Measurements from ENCODE around the gene FGGY. TPM values are rescaled to one million over a fixed set of nuclear protein-coding genes. Genes with fewer than 3 reads are reported as not detected.

Gene FGGY
- total RNA-seq, 1 donor from 2014 or later: 52.2 TPM

DNA sequence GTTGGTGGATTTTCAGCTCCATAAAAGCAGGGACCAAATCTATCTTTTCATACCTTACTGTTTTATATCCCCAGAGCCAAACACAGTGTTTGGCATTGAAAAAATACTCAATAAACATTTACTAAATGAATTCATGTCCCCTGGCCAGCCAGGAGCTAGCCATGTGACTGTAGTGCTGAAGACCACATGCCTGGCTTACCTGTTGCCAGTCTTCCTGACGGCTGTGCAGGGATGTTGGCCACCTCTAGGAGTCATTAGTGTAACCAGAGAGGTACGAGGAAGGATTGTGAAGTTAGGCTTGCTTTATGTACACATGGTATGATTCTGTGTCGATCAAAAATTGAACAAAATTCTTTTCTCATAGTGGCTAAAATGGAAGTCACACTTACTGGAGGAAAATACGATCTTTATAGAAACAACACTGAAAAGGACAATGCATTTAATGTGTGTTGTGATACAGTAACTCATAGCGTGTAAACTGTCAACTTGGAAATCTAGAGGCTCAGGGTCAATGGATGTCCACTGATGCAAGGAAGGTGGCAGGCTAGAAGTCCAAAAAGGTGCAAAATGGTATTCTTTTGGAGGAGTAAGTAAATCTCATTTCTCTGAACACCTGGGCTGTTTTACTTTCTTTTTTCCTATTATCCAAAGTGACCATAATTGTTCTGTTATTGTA is 60.9 kb downstream of the FGGY start:
- Histone ChIP-seq H3K27ac (ENCODE audit: low read depth, low read length) (no peak overlapping the region), H3K4me1 (ENCODE audit: control insufficient read depth in 3 of 3, insufficient read depth in 3 of 3, low read length in 3 of 3) (peaks cover 7 to 11% (median 8%) of the 10 kb centered on the region in 3 donors), H3K36me3 (ENCODE audit: control insufficient read depth in 3 of 3, insufficient read depth in 3 of 3, low read length in 3 of 3) (no peaks in the 10 kb centered on the region), H3K27me3 (ENCODE audit: control insufficient read depth in 3 of 3, insufficient read depth in 3 of 3, low read length in 3 of 3) (no peaks in the 10 kb centered on the region), H3K9ac (ENCODE audit: low read depth in 1 of 3, low read length in 3 of 3) (no peak overlapping the region), H3K9me3 (ENCODE audit: control insufficient read depth in 3 of 3, low read length in 3 of 3) (no peaks in the 10 kb centered on the region), H3K4me3 (ENCODE audit: low read length in 3 of 3) (no peak overlapping the region)

GRCh38 chr1:59359325-59359724 is 62.4 kb downstream of the FGGY start:
- no peaks in the 10 kb centered on the region for H3K27me3 ChIP-seq (ENCODE audit: control insufficient read depth in 3 of 3, insufficient read depth in 3 of 3, low read length in 3 of 3)
- H3K9ac ChIP-seq (ENCODE audit: low read depth in 1 of 3, low read length in 3 of 3): peak overlapping the region in 1 of 3 donors; percentile 4
- H3K4me3 ChIP-seq (ENCODE audit: low read length in 3 of 3): no peak overlapping the region
- H3K4me1 ChIP-seq (ENCODE audit: control insufficient read depth in 3 of 3, insufficient read depth in 3 of 3, low read length in 3 of 3): peaks cover 7 to 10% (median 7%) of the 10 kb centered on the region in 3 donors
- H3K9me3 ChIP-seq (ENCODE audit: control insufficient read depth in 3 of 3, low read length in 3 of 3): no peaks in the 10 kb centered on the region
- H3K27ac ChIP-seq (ENCODE audit: low read depth, low read length): no peak overlapping the region
- peaks cover 0 to 4% (median 0%) of the 10 kb centered on the region in 3 donors for H3K36me3 ChIP-seq (ENCODE audit: control insufficient read depth in 3 of 3, insufficient read depth in 3 of 3, low read length in 3 of 3)

DNA sequence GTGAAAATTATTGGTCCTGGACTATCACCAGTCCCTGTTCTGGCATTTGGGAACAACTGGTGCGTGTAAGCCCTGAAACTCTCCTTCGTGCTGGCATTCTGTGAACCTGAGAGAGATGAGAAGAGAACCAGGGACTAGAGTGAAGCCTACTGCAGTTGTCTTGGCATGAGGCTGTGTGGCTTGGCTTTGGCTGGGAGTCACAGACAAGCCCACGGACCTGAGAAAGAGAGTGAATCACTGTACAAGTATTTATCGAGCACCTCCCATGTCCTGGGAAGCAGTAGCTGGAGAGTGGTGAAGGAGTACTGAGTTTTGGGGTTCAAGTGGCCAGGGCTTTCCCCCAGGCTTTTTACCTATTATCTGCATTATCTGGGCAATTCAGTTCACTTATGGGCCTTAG is 63.3 kb downstream of the FGGY start:
- Histone ChIP-seq H3K4me1 (ENCODE audit: control insufficient read depth in 3 of 3, insufficient read depth in 3 of 3, low read length in 3 of 3) (peaks cover 5 to 8% (median 7%) of the 10 kb centered on the region in 3 donors), H3K4me3 (ENCODE audit: low read length in 3 of 3) (no peak overlapping the region), H3K9ac (ENCODE audit: low read depth in 1 of 3, low read length in 3 of 3) (peak overlapping the region in 1 of 3 donors; percentile 4), H3K27ac (ENCODE audit: low read depth, low read length) (peak overlapping the region; percentile 42), H3K36me3 (ENCODE audit: control insufficient read depth in 3 of 3, insufficient read depth in 3 of 3, low read length in 3 of 3) (peaks cover 0 to 4% (median 0%) of the 10 kb centered on the region in 3 donors), H3K27me3 (ENCODE audit: control insufficient read depth in 3 of 3, insufficient read depth in 3 of 3, low read length in 3 of 3) (no peaks in the 10 kb centered on the region), H3K9me3 (ENCODE audit: control insufficient read depth in 3 of 3, low read length in 3 of 3) (no peaks in the 10 kb centered on the region)

DNA sequence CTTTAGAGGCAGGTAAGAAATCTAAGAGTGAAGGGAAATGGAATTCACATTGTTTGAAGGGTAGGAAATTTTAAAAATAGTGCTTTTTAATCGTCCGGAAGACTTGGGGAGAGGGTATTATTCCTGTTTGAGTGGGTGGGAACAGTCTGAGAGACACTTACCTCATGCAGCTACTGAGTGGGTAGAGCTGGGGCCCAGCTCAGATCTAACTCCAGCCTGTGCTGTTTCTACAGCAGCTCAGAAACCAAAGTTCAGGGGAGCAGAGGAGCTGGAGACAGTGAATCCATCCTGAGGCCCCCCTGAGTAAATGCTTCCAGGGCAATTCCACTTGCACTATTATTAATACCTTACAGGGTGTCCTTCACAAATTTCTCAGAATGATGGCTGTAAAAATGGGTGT is 63.8 kb downstream of the FGGY start:
- Histone ChIP-seq H3K9ac (ENCODE audit: low read depth in 1 of 3, low read length in 3 of 3) (no peak overlapping the region), H3K27me3 (ENCODE audit: control insufficient read depth in 3 of 3, insufficient read depth in 3 of 3, low read length in 3 of 3) (no peaks in the 10 kb centered on the region), H3K9me3 (ENCODE audit: control insufficient read depth in 3 of 3, low read length in 3 of 3) (no peaks in the 10 kb centered on the region), H3K36me3 (ENCODE audit: control insufficient read depth in 3 of 3, insufficient read depth in 3 of 3, low read length in 3 of 3) (peaks cover 0 to 4% (median 2%) of the 10 kb centered on the region in 3 donors), H3K27ac (ENCODE audit: low read depth, low read length) (peak overlapping the region; percentile 42), H3K4me3 (ENCODE audit: low read length in 3 of 3) (no peak overlapping the region), H3K4me1 (ENCODE audit: control insufficient read depth in 3 of 3, insufficient read depth in 3 of 3, low read length in 3 of 3) (peaks cover 3 to 7% (median 5%) of the 10 kb centered on the region in 3 donors)

DNA sequence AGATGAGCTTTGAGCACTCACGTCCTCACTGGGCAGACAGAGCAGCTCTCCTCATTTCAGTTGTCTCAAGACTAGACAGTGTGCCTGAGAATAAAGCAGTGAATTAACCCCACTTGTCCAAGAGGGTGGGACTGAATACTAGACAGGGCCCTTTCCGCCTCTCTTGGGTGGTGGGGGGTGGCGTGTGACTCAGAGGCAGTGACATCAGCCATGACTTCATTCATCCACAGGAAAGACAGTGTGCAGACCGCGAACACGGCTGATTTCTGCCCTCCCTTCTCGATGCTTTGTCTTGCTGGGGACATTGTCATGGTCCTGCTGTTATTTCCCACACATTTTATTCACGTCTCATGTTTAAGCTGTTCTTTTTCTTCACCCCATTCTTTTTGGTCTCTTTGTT is 64.9 kb downstream of the FGGY start:
- Histone ChIP-seq H3K4me1 (ENCODE audit: control insufficient read depth in 3 of 3, insufficient read depth in 3 of 3, low read length in 3 of 3) (peaks cover 3 to 8% (median 7%) of the 10 kb centered on the region in 3 donors), H3K27me3 (ENCODE audit: control insufficient read depth in 3 of 3, insufficient read depth in 3 of 3, low read length in 3 of 3) (no peaks in the 10 kb centered on the region), H3K9me3 (ENCODE audit: control insufficient read depth in 3 of 3, low read length in 3 of 3) (no peaks in the 10 kb centered on the region), H3K27ac (ENCODE audit: low read depth, low read length) (no peak overlapping the region), H3K4me3 (ENCODE audit: low read length in 3 of 3) (no peak overlapping the region), H3K36me3 (ENCODE audit: control insufficient read depth in 3 of 3, insufficient read depth in 3 of 3, low read length in 3 of 3) (peaks cover 0 to 4% (median 2%) of the 10 kb centered on the region in 3 donors), H3K9ac (ENCODE audit: low read depth in 1 of 3, low read length in 3 of 3) (no peak overlapping the region)

DNA sequence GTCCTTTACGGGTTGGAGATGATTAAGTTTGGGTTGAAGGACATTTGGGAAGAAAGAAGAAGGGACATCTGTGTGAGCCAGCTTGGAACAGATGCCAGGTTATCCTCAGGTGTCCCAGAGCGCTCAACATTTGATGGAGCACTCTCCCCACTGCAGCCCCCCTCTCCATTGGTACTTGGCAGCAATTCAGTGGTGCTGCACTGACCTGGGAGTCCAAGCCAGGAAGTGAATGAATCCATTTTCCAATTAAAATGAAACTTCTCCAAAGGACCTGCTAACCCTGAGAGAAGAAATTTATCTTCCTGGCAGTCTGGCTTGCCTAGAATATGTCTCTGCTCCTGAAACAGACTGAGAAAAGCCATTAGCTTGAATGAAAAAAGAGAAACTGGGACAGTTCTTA is 67.1 kb downstream of the FGGY start:
- no peak overlapping the region for H3K9ac ChIP-seq (ENCODE audit: low read depth in 1 of 3, low read length in 3 of 3)
- peaks cover 0 to 4% (median 2%) of the 10 kb centered on the region in 3 donors for H3K36me3 ChIP-seq (ENCODE audit: control insufficient read depth in 3 of 3, insufficient read depth in 3 of 3, low read length in 3 of 3)
- no peak overlapping the region for H3K27ac ChIP-seq (ENCODE audit: low read depth, low read length)
- H3K27me3 ChIP-seq (ENCODE audit: control insufficient read depth in 3 of 3, insufficient read depth in 3 of 3, low read length in 3 of 3): no peaks in the 10 kb centered on the region
- H3K4me1 ChIP-seq (ENCODE audit: control insufficient read depth in 3 of 3, insufficient read depth in 3 of 3, low read length in 3 of 3): peaks cover 18 to 22% (median 21%) of the 10 kb centered on the region in 3 donors
- H3K4me3 ChIP-seq (ENCODE audit: low read length in 3 of 3): no peak overlapping the region
- no peaks in the 10 kb centered on the region for H3K9me3 ChIP-seq (ENCODE audit: control insufficient read depth in 3 of 3, low read length in 3 of 3)

DNA sequence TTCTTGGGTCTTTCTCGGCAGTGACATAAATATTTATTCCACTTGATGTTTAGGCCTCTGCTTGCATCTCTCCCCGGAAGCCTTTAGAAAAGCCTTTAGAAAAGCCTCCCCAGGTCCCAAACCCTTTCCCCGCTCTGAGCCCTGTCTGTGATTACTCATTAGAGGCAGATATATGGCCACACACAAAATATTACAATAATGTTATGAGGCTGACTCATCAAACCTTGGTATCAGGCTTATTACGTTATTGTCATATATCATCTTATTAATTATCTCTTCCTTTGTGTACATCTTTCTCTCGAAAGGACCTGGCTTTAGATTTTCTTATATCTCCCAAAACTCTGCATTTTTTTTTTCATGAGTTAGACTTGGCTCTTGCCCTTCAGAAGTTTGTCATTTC is 69.5 kb downstream of the FGGY start:
- peaks cover 15 to 16% (median 16%) of the 10 kb centered on the region in 3 donors for H3K4me1 ChIP-seq (ENCODE audit: control insufficient read depth in 3 of 3, insufficient read depth in 3 of 3, low read length in 3 of 3)
- H3K27ac ChIP-seq (ENCODE audit: low read depth, low read length): peak overlapping the region; percentile 68
- no peaks in the 10 kb centered on the region for H3K9me3 ChIP-seq (ENCODE audit: control insufficient read depth in 3 of 3, low read length in 3 of 3)
- no peak overlapping the region for H3K9ac ChIP-seq (ENCODE audit: low read depth in 1 of 3, low read length in 3 of 3)
- no peaks in the 10 kb centered on the region for H3K27me3 ChIP-seq (ENCODE audit: control insufficient read depth in 3 of 3, insufficient read depth in 3 of 3, low read length in 3 of 3)
- H3K36me3 ChIP-seq (ENCODE audit: control insufficient read depth in 3 of 3, insufficient read depth in 3 of 3, low read length in 3 of 3): peaks cover 0 to 4% (median 2%) of the 10 kb centered on the region in 3 donors
- no peak overlapping the region for H3K4me3 ChIP-seq (ENCODE audit: low read length in 3 of 3)

GRCh38 chr1:59367301-59368007 is 70.6 kb downstream of the FGGY start:
- Histone ChIP-seq H3K4me3 (ENCODE audit: low read length in 3 of 3) (no peak overlapping the region), H3K9ac (ENCODE audit: low read depth in 1 of 3, low read length in 3 of 3) (peak overlapping the region; percentile 12 to 60 (median 43))

GRCh38 chr1:59368008-59368670 is 71.2 kb downstream of the FGGY start:
- Histone ChIP-seq H3K9ac (ENCODE audit: low read depth in 1 of 3, low read length in 3 of 3) (no peak overlapping the region), H3K36me3 (ENCODE audit: control insufficient read depth in 3 of 3, insufficient read depth in 3 of 3, low read length in 3 of 3) (peaks cover 0 to 4% (median 2%) of the 10 kb centered on the region in 3 donors), H3K27ac (ENCODE audit: low read depth, low read length) (peak overlapping the region; percentile 68), H3K9me3 (ENCODE audit: control insufficient read depth in 3 of 3, low read length in 3 of 3) (no peaks in the 10 kb centered on the region), H3K4me1 (ENCODE audit: control insufficient read depth in 3 of 3, insufficient read depth in 3 of 3, low read length in 3 of 3) (peaks cover 15 to 16% (median 16%) of the 10 kb centered on the region in 3 donors), H3K27me3 (ENCODE audit: control insufficient read depth in 3 of 3, insufficient read depth in 3 of 3, low read length in 3 of 3) (no peaks in the 10 kb centered on the region), H3K4me3 (ENCODE audit: low read length in 3 of 3) (no peak overlapping the region)

More at GRCh38 chr1:59367301-59368007, 70.6 kb downstream of the FGGY start:
- H3K27me3 ChIP-seq (ENCODE audit: control insufficient read depth in 3 of 3, insufficient read depth in 3 of 3, low read length in 3 of 3): no peaks in the 10 kb centered on the region
- H3K9me3 ChIP-seq (ENCODE audit: control insufficient read depth in 3 of 3, low read length in 3 of 3): no peaks in the 10 kb centered on the region
- H3K27ac ChIP-seq (ENCODE audit: low read depth, low read length): peak overlapping the region; percentile 68
- H3K4me1 ChIP-seq (ENCODE audit: control insufficient read depth in 3 of 3, insufficient read depth in 3 of 3, low read length in 3 of 3): peaks cover 15 to 16% (median 16%) of the 10 kb centered on the region in 3 donors
- peaks cover 0 to 4% (median 2%) of the 10 kb centered on the region in 3 donors for H3K36me3 ChIP-seq (ENCODE audit: control insufficient read depth in 3 of 3, insufficient read depth in 3 of 3, low read length in 3 of 3)
